ENCODE measurements around the gene SULF2. TPM values are rescaled to one million over a fixed set of nuclear protein-coding genes. Genes with fewer than 3 reads are reported as not detected.

Gene SULF2
- total and polyA plus RNA-seq, 2 of the 13 experiments (the other 11 are each of a cell fraction or from before 2014, with no cell fraction given) = 7.2 to 50.9 TPM

DNA sequence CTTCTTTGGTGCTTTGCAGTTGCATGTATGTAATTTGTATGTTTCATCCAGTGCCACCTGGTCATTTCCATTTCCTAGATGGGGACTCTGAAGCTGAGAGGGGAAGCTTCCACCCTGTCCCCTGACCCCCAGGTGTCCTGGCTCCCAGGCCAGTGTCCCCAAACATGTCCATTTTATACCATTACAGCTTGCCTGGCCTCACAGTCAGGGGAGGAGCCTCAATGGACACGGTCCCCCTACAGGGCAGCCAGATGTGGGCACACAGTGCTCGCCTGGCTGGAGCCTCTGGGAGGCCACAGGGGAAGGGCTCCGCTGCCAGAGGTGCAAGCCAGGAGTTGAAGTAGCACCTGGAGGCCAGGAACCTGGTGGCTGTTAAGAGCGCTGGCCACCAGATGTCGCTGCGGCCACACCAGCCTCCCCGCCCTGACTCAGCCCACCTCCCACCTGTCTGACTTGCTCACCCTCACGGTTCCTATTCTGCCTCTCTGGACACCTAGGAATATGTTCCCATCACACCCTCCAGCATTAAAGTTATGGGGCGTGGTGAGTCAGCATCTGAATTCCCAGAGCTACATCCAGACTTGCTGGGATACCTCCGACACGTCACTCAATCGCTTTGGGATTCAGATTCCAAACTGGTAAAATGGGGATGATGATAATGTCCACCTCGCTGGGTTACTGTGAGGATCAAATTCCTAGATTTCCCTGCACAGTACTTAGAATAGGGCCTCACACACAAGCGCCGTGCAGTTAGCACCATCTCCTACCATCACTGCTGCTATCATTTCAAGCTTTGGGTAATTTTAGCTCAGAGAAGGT lies 107.4 kb downstream of the SULF2 start (continued):
- TF ChIP-seq, protein P1, sequence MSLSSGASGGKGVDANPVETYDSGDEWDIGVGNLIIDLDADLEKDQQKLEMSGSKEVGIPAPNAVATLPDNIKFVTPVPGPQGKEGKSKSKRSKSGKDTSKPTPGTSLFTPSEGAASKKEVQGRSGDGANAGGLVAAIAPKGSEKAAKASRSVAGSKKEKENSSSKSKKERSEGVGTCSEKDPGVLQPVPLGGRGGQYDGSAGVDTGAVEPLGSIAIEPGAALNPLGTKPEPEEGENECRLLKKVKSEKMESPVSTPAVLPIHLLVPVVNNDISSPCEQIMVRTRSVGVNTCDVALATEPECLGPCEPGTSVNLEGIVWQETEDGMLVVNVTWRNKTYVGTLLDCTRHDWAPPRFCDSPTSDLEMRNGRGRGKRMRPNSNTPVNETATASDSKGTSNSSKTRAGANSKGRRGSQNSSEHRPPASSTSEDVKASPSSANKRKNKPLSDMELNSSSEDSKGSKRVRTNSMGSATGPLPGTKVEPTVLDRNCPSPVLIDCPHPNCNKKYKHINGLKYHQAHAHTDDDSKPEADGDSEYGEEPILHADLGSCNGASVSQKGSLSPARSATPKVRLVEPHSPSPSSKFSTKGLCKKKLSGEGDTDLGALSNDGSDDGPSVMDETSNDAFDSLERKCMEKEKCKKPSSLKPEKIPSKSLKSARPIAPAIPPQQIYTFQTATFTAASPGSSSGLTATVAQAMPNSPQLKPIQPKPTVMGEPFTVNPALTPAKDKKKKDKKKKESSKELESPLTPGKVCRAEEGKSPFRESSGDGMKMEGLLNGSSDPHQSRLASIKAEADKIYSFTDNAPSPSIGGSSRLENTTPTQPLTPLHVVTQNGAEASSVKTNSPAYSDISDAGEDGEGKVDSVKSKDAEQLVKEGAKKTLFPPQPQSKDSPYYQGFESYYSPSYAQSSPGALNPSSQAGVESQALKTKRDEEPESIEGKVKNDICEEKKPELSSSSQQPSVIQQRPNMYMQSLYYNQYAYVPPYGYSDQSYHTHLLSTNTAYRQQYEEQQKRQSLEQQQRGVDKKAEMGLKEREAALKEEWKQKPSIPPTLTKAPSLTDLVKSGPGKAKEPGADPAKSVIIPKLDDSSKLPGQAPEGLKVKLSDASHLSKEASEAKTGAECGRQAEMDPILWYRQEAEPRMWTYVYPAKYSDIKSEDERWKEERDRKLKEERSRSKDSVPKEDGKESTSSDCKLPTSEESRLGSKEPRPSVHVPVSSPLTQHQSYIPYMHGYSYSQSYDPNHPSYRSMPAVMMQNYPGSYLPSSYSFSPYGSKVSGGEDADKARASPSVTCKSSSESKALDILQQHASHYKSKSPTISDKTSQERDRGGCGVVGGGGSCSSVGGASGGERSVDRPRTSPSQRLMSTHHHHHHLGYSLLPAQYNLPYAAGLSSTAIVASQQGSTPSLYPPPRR (CRISPR knock-in tag; IDR thresholded peaks at IDR 0.05; ENCODE audit: borderline replicate concordance) = no peak
- TF ChIP-seq ZNF781 (CRISPR knock-in tag; IDR thresholded peaks at IDR 0.05; ENCODE audit: borderline replicate concordance, not compliant biosample characterization) (peak; percentile 43), ZNF251 (CRISPR knock-in tag; IDR thresholded peaks at IDR 0.05) (no peak), NCOA2 (CRISPR knock-in tag; IDR thresholded peaks at IDR 0.05) (0 out of 2 replicates have a peak, but pooled peaks have one; percentile 33), ZEB1 (IDR thresholded peaks at IDR 0.05; ENCODE audit: insufficient replicate concordance, low read depth) (no peak), BORCS8-MEF2B (CRISPR knock-in tag; IDR thresholded peaks at IDR 0.05) (peak; percentile 74; the same call in 1 of the 2 replicates), ZNF264 (CRISPR knock-in tag; IDR thresholded peaks at IDR 0.05) (no peak), ZNF768 (CRISPR knock-in tag; IDR thresholded peaks at IDR 0.05) (peak; percentile 59), ZNF33B (CRISPR knock-in tag; IDR thresholded peaks at IDR 0.05) (no peak), ZBTB7B (CRISPR knock-in tag; IDR thresholded peaks at IDR 0.05) (0 out of 2 replicates have a peak, but pooled peaks have one; percentile 69), BRCA1 (CRISPR knock-in tag; IDR thresholded peaks at IDR 0.05) (no peak), NR1H2 (CRISPR knock-in tag; IDR thresholded peaks at IDR 0.05; ENCODE audit: borderline replicate concordance, low read depth) (peak; percentile 71; the same call in 1 of the 2 replicates), NFYC (CRISPR knock-in tag; IDR thresholded peaks at IDR 0.05) (no peak), MYC (CRISPR knock-in tag; IDR thresholded peaks at IDR 0.05; ENCODE audit: borderline replicate concordance) (no peak; the same call in 1 of the 2 replicates), SNAI1 (CRISPR knock-in tag; IDR thresholded peaks at IDR 0.05; ENCODE audit: borderline replicate concordance) (no peak), DNMT1 (CRISPR knock-in tag; IDR thresholded peaks at IDR 0.05) (peak; percentile 25; the same call in 1 of the 2 replicates), HNRNPLL (IDR thresholded peaks at IDR 0.05; ENCODE audit: low read depth, low read length, poor library complexity, severe bottlenecking) (no peak)
- TF ChIP-seq, protein P2, sequence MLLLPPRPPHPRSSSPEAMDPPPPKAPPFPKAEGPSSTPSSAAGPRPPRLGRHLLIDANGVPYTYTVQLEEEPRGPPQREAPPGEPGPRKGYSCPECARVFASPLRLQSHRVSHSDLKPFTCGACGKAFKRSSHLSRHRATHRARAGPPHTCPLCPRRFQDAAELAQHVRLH (CRISPR knock-in tag; IDR thresholded peaks at IDR 0.05; ENCODE audit: borderline replicate concordance, low read depth) = peak; percentile 81; the same call in 1 of the 2 replicates
- TF ChIP-seq, protein P3, sequence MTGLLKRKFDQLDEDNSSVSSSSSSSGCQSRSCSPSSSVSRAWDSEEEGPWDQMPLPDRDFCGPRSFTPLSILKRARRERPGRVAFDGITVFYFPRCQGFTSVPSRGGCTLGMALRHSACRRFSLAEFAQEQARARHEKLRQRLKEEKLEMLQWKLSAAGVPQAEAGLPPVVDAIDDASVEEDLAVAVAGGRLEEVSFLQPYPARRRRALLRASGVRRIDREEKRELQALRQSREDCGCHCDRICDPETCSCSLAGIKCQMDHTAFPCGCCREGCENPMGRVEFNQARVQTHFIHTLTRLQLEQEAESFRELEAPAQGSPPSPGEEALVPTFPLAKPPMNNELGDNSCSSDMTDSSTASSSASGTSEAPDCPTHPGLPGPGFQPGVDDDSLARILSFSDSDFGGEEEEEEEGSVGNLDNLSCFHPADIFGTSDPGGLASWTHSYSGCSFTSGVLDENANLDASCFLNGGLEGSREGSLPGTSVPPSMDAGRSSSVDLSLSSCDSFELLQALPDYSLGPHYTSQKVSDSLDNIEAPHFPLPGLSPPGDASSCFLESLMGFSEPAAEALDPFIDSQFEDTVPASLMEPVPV (CRISPR knock-in tag; IDR thresholded peaks at IDR 0.05) = peak; percentile 81; the same call in 1 of the 2 replicates
- TF ChIP-seq, protein P4, sequence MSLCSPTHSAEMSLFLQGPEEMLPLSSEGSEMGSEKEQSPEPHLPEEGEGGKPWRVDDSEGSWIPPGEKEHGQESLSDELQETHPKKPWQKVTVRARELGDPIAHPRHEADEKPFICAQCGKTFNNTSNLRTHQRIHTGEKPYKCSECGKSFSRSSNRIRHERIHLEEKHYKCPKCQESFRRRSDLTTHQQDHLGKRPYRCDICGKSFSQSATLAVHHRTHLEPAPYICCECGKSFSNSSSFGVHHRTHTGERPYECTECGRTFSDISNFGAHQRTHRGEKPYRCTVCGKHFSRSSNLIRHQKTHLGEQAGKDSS (CRISPR knock-in tag; IDR thresholded peaks at IDR 0.05; ENCODE audit: borderline replicate concordance, low read depth) = 0 out of 2 replicates have a peak, but pooled peaks have one; percentile 40
- TF ChIP-seq, protein P5, sequence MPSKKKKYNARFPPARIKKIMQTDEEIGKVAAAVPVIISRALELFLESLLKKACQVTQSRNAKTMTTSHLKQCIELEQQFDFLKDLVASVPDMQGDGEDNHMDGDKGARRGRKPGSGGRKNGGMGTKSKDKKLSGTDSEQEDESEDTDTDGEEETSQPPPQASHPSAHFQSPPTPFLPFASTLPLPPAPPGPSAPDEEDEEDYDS (CRISPR knock-in tag; IDR thresholded peaks at IDR 0.05) = peak; percentile 49; the same call in 1 of the 2 replicates

Measured in HepG2 (cell line).